ENCODE results near the gene PLPP1.

Gene PLPP1

GRCh38 chr5:55570026-55570425 lies 35.3 kb upstream of the PLPP1 start:
- no peak for TF ChIP-seq NFRKB (IDR thresholded peaks at IDR 0.05)
- TF ChIP-seq FOXM1 (IDR thresholded peaks at IDR 0.05; ENCODE audit: borderline replicate concordance): no peak
- POLR2A ChIA-PET: no interaction called here
- DNase-seq (ENCODE audit: extremely low spot score): no peak
- CTCF ChIA-PET: no interaction called here

GRCh38 chr5:55569513-55569865 lies 34.7 kb upstream of the PLPP1 start:
- no peak for DNase-seq (ENCODE audit: extremely low spot score)
- no peak for TF ChIP-seq FOXA1 (IDR thresholded peaks at IDR 0.05)
- TF ChIP-seq ZNF384 (IDR thresholded peaks at IDR 0.05): no peak
- TF ChIP-seq CTBP1 (IDR thresholded peaks at IDR 0.05; ENCODE audit: borderline replicate concordance): no peak
- no peak for TF ChIP-seq NFRKB (IDR thresholded peaks at IDR 0.05)
- CTCF ChIA-PET: no interaction called here
- POLR2A ChIA-PET: no interaction called here

GRCh38 chr5:55568654-55569512 lies 34.1 kb upstream of the PLPP1 start:
- POLR2A ChIA-PET: no interaction called here
- TF ChIP-seq LEF1 (IDR thresholded peaks at IDR 0.05; ENCODE audit: borderline replicate concordance): no peak
- TF ChIP-seq SP1 (IDR thresholded peaks at IDR 0.05): no peak
- TF ChIP-seq ARNT (IDR thresholded peaks at IDR 0.05): no peak
- TF ChIP-seq FOXM1 (IDR thresholded peaks at IDR 0.05; ENCODE audit: borderline replicate concordance): no peak
- CTCF ChIA-PET: no interaction called here
- no peak for DNase-seq (ENCODE audit: extremely low spot score)

GRCh38 chr5:55564721-55565120 lies 30.0 kb upstream of the PLPP1 start:
- POLR2A ChIA-PET: no interaction called here
- TF ChIP-seq FOXK2 (IDR thresholded peaks at IDR 0.05): no peak
- no peak for TF ChIP-seq PKNOX1 (IDR thresholded peaks at IDR 0.05)
- TF ChIP-seq TARDBP (IDR thresholded peaks at IDR 0.05): no peak
- TF ChIP-seq SUZ12 (IDR thresholded peaks at IDR 0.05): no peak
- TF ChIP-seq HDGF (IDR thresholded peaks at IDR 0.05; ENCODE audit: borderline replicate concordance): no peak
- TF ChIP-seq ELF4 (IDR thresholded peaks at IDR 0.05): no peak
- no peak for TF ChIP-seq L3MBTL2 (conservative IDR thresholded peaks at IDR 0.05)
- TF ChIP-seq FOXA1 (IDR thresholded peaks at IDR 0.05): no peak
- CTCF ChIA-PET: no interaction called here
- DNase-seq (ENCODE audit: extremely low spot score): no peak

GRCh38 chr5:55558484-55558883 lies 23.7 kb upstream of the PLPP1 start:
- CTCF ChIA-PET: no interaction called here
- TF ChIP-seq TARDBP (IDR thresholded peaks at IDR 0.05) (no peak), CTBP1 (IDR thresholded peaks at IDR 0.05; ENCODE audit: borderline replicate concordance) (no peak), HDGF (IDR thresholded peaks at IDR 0.05; ENCODE audit: borderline replicate concordance) (no peak), ARNT (IDR thresholded peaks at IDR 0.05) (no peak), PKNOX1 (IDR thresholded peaks at IDR 0.05) (no peak)
- no peak for DNase-seq (ENCODE audit: extremely low spot score)
- POLR2A ChIA-PET: no interaction called here

GRCh38 chr5:55557123-55557522 lies 22.4 kb upstream of the PLPP1 start:
- CTCF ChIA-PET: no interaction called here
- no peak for DNase-seq (ENCODE audit: extremely low spot score)
- POLR2A ChIA-PET: no interaction called here
- TF ChIP-seq TARDBP (IDR thresholded peaks at IDR 0.05): no peak
- no peak for TF ChIP-seq BHLHE40 (IDR thresholded peaks at IDR 0.05; ENCODE audit: borderline replicate concordance)
- TF ChIP-seq ELF4 (IDR thresholded peaks at IDR 0.05): no peak
- TF ChIP-seq NFRKB (IDR thresholded peaks at IDR 0.05): no peak
- TF ChIP-seq SUZ12 (IDR thresholded peaks at IDR 0.05): no peak
- no peak for TF ChIP-seq CTBP1 (IDR thresholded peaks at IDR 0.05; ENCODE audit: borderline replicate concordance)
- TF ChIP-seq LEF1 (IDR thresholded peaks at IDR 0.05; ENCODE audit: borderline replicate concordance): no peak
- no peak for TF ChIP-seq PKNOX1 (IDR thresholded peaks at IDR 0.05)
- no peak for TF ChIP-seq ZNF384 (IDR thresholded peaks at IDR 0.05)
- no peak for TF ChIP-seq HDGF (IDR thresholded peaks at IDR 0.05; ENCODE audit: borderline replicate concordance)
- TF ChIP-seq FOXK2 (IDR thresholded peaks at IDR 0.05): no peak

- TF ChIP-seq FOXA1 (IDR thresholded peaks at IDR 0.05) (no peak), SUZ12 (IDR thresholded peaks at IDR 0.05) (no peak), LEF1 (IDR thresholded peaks at IDR 0.05; ENCODE audit: borderline replicate concordance) (no peak), PKNOX1 (IDR thresholded peaks at IDR 0.05) (no peak), HDGF (IDR thresholded peaks at IDR 0.05; ENCODE audit: borderline replicate concordance) (no peak), BHLHE40 (IDR thresholded peaks at IDR 0.05; ENCODE audit: borderline replicate concordance) (no peak), ELF4 (IDR thresholded peaks at IDR 0.05) (no peak), SP1 (IDR thresholded peaks at IDR 0.05) (no peak), NFRKB (IDR thresholded peaks at IDR 0.05) (no peak), L3MBTL2 (conservative IDR thresholded peaks at IDR 0.05) (no peak), CTBP1 (IDR thresholded peaks at IDR 0.05; ENCODE audit: borderline replicate concordance) (no peak), ARNT (IDR thresholded peaks at IDR 0.05) (no peak), TARDBP (IDR thresholded peaks at IDR 0.05) (no peak), ZNF384 (IDR thresholded peaks at IDR 0.05) (no peak), FOXK2 (IDR thresholded peaks at IDR 0.05) (no peak), FOXM1 (IDR thresholded peaks at IDR 0.05; ENCODE audit: borderline replicate concordance) (no peak)
- CTCF ChIA-PET: no interaction called here
- no peak for DNase-seq (ENCODE audit: extremely low spot score)
- POLR2A ChIA-PET: no interaction called here
These were observed 19.9 kb upstream of the PLPP1 start for GRCh38 chr5:55554585-55555202.
